Fibroblast of skin of back (primary cell): Measurements from ENCODE around the gene TENM4.
"Not testable (repeated sequence)": the region's sequence is repeated elsewhere in the genome, so short reads cannot be mapped to it uniquely, and the experiment has no call there.

Experiments
- DNase-seq: peaks from one replicate; pipeline ENCODE4 v3.0.0-alpha.2; 2013

The TENM4 gene

GRCh38 chr11:78651923-78652842, 788.6 kb downstream of the TENM4 start:
- DNase-seq, result no peak

GRCh38 chr11:78651136-78651775, 789.6 kb downstream of the TENM4 start:
- DNase-seq, result no peak

GRCh38 chr11:78649361-78650215, 791.2 kb downstream of the TENM4 start:
- no peak for DNase-seq

- DNase-seq, result no peak
Measured at GRCh38 chr11:78647986-78648875, 792.6 kb downstream of the TENM4 start.

- no peak for DNase-seq
Measured at GRCh38 chr11:78647266-78647915, 793.4 kb downstream of the TENM4 start.

GRCh38 chr11:78646564-78647185, 794.2 kb downstream of the TENM4 start:
- DNase-seq, result peak; percentile 24

- DNase-seq, result peak; percentile 58
Measured at GRCh38 chr11:78645226-78646202, 795.3 kb downstream of the TENM4 start.

GRCh38 chr11:78643676-78644056, 797.2 kb downstream of the TENM4 start:
- no peak for DNase-seq

- DNase-seq, result no peak
Measured at GRCh38 chr11:78642979-78643675, 797.7 kb downstream of the TENM4 start.

- no peak for DNase-seq
Measured at GRCh38 chr11:78641541-78641940, 799.3 kb downstream of the TENM4 start.

GRCh38 chr11:78638704-78639380, 802.0 kb downstream of the TENM4 start:
- no peak for DNase-seq

GRCh38 chr11:78637527-78637926, 803.3 kb downstream of the TENM4 start:
- DNase-seq, result not testable (repeated sequence)

- DNase-seq, result no peak
Measured at GRCh38 chr11:78635814-78636506, 804.9 kb downstream of the TENM4 start.

- DNase-seq, result no peak
Measured at GRCh38 chr11:78633516-78634310, 807.1 kb downstream of the TENM4 start.

GRCh38 chr11:78630561-78631303, 810.1 kb downstream of the TENM4 start:
- DNase-seq, result no peak

GRCh38 chr11:78630155-78630554, 810.7 kb downstream of the TENM4 start:
- no peak for DNase-seq
